Kidney tubule cell (primary cell): Measurements from ENCODE around the gene DPYD.

ENCODE experiments used
- DNase-seq: peaks from one replicate; pipeline ENCODE4 v3.0.0-alpha.2; 2018; ENCODE audit warnings: low spot score

DPYD gene

DNA sequence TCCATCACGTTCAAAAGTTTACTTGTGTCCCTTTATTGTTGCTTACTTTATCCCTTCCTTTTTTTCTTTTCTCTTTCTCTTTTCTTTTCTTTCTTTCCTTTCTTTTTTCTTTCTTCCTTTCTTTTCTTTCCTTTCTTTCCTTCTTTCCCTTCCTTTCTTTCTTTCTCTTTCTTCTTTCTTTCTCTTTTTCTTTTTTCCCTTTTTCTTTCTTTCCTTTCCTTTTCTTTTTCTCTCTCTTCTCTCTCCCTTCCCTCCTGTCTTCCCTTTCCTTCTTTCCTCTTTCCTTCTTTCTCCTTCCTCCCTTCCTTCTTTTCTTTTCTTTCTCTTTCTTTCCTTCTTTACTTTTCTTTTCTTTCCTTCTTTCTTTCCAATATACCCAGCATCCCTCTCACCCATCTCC lies 391.2 kb downstream of the DPYD start:
- no peak for DNase-seq

DNA sequence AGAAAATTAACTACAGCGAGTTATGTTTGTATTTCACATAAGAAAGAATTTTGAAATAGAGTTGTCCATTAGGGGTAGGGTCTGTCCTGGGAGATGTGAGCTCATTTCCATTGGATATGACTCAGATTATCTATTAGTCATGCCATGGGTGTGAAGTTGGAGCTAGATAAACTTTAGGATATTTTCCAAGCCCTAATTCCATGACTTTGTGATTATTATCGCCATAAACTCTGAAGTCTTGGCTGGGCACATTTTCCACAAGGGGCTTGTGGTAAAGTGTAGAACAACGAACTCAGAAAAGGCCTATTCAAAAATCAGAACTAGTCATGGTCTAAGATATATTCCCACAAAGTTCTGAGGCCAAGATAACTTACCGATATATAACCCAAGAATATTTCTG lies 396.6 kb downstream of the DPYD start:
- no peak for DNase-seq

DNA sequence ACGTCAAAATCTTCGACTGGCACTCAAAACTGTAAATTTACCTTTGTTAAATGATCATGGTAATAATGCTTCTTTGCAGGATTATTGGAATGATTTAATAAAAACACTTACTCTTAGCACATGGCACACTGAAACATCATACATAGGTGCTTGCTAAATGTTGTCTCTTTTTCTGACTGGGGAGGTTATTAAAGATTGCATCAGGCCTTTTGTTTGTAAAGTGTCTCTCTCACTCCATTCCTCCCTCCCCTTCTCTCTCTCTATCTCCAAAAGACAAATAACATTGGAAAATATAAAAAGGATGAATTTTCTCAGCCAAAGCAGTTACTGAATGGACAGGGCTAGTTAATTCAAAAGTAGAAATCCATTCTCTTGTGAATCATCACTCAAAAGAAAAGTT lies 404.2 kb downstream of the DPYD start:
- no peak for DNase-seq

DNA sequence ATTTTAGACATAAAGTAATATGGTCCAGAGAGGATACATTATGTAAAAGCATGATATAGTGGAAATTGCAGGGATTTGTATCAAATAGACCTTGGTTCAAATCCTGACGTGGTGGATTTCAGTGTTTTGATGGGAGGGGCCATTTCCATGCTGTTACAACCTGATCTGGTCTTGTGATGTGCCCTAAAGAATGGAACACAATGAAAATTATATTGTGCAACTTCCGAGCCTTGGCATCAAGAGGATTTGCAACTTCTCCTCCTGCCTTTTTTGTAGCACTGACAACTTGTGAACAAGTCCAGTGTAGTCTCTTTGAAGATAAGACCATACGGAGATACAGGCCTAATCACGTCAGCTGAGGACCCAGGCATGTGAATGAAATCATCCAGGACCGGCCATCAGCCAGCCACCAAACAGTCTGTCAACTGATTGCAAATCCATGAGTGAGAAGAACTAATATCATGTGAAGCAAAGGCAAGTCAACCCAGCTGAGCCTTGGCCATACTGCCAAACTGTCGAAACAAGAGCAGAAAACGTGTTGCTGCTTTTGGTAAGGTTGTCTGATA lies 412.1 kb downstream of the DPYD start:
- no peak for DNase-seq

DNA sequence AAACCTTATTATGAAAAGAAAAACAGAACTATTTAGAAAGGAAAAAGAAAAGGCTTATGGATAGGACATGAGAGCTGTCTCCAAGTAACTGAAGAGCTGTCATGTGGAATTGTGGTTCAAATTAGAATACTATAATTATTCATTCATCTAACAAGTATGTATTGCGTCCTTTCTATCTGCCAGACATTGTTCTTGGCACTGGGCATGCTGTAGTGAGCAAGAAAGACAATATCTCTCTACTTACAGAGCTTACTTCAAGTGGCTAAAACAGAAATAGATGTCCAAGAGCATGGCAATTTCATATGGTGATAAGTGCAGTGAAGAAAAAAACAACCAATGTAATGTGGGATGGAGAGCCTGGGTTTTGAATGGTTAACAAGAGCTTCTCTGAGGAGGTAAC lies 413.0 kb downstream of the DPYD start:
- DNase-seq, result no peak

DNA sequence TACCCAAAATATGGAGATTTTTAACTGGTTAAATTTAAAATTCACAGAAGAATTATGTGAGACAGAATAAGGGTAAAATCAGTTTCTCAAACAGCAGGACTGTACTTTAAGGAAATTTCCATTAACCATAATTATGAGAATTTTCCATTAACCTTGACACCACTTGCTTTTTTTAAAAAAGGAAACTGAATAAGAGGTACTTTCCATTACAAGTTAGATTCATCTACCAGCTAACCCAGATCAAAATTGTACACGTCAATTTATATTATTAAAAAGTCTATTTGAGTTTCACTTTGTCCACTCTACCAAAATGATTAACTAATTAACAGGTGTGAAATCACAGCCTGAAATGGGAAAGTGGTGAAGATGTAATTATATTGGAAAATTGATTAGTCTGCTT lies 414.5 kb downstream of the DPYD start:
- no peak for DNase-seq

DNA sequence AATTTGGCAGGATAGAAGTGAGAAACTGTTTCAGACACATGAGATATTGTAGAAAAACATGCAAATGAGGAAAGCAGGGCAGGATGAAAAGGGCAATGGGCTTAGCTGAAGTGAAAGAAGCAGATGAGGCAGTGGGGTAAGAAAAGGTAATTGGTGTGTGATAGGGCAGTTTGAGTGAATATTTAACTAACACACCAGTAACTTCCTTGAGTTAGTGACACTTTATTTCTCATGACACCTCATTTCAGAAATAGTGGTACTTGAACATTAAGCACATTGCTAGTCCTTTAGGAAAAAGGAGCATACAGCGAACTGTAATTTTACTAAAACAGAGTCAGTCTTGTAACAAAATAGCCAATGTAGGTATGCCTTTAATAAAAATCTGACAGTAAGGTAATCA lies 415.0 kb downstream of the DPYD start:
- peak; percentile 25 for DNase-seq

DNA sequence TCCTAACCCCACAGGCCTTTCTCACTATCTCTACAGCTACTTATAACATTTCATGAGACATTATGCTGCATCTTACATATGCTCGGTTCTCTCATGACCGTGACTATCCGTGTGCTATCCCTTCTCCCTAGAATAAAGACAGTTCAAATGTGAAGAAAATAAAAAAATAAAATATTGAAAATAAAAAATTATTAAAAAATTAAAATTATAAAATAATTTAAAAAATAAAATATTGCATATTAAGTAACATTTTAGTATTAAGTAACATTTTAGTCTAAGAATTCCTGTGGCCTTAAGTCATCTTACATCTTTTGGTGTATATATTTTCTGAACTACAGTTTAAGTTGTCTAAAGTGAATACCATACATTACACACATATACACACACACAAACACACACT lies 415.5 kb downstream of the DPYD start:
- DNase-seq, result no peak

DNA sequence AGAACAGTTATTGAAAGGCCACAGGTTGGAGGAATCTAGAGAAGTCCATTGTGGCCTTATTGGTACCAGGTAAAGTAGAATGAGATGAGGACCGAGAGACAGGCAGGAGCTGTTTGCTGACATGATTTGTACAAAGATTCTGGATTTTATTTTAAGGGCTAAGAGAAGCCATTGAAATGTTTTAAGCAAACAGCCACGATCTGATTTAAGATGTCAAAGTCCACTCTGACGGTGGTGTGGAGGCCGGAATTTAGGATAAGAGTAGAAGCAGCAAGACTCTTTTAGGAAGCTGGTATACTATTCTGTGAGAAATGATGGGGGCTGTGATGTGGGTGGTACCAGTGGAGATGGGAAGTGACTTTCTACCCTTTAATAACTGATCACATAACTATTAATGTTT lies 418.5 kb downstream of the DPYD start:
- DNase-seq, result no peak

DNA sequence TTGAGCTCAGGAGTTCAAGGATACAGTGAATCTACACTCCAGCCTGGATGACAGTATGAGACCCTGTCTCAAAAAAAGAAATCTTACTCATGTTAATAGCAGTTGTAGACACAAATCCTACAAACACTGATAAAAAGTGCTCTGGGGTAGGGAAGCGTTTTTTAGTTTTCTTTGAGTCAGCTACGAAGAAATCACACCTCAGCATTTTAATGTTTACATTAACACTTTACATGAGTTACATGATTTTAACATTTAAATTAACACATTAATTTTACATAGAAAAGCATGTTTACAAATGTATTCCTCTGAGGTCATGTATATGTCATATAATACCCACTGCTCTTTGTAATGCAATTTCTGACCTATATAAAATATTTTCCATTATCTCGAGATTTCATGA lies 419.2 kb downstream of the DPYD start:
- DNase-seq, result no peak

DNA sequence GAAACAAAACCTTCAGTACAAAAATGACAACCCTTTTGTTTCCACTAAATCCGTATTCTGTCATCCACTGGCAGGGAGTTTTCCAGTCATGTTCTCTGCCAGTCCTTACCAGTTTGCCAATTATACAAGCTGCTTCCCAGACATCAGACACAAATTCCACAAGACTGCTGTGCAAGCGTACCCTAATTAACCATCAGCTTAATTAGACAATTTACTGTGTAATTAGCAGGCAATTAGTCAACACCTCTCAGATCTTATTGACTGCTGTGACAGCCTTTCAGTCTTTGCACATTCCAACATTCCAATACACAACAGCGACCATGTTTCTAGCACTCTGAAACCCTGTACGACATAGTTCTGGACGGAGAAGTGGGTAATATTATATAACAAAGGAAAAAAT lies 420.1 kb downstream of the DPYD start:
- no peak for DNase-seq

DNA sequence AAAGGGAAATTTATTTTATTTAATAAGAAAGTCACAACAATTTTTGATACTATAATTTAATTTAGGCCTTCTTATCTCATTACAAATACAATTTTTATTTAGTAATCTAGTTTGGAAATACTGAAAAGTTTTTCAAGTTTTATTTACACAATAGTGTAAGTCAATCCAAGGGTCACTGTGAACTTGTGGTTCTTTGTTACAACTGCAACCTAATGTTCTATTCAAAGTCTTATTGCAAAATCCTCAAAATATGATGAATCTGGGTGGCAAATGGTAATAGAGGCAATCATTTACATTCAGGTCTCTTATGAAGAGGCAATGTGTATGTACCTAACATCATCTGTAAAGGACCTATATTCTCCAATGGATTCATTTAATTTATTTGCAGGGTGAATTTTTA lies 421.2 kb downstream of the DPYD start:
- DNase-seq, result no peak

DNA sequence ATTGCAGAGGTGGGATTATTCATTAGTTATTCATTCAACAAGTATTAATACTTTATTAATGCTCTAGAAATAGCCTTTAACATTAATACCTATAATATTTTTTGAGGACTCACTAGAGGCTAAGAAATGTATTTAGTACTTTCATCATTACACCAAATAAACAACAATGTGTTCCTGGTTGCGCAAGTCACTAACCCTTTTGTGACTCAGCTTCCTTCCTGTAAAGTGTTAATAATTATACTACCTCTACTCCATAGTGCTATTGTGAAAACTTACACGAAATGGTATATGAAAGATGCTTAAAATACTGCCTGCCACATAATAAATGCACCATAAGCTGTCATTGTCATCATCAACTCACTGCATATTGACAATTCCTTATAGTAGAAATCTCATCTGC lies 431.0 kb downstream of the DPYD start:
- DNase-seq, result peak; percentile 57

DNA sequence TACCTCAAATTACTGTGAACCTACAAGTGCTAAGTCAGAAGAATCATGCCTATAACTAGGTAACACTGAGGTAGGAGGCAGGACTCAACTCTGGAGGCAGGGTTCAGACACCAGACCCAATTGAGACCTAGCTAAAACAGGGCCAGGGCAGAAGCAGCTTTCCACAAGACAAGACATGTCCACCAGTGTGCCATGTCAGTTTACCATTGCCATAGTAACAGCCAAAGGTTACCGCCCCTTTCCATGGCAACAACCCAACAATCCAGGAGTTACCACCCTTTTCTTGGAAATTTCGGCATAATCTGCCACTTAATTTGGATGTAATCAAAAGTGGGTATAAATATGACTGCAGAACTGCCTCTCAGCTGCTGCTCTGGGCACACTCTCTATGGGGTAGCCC lies 432.3 kb downstream of the DPYD start:
- peak; percentile 2 for DNase-seq

DNA sequence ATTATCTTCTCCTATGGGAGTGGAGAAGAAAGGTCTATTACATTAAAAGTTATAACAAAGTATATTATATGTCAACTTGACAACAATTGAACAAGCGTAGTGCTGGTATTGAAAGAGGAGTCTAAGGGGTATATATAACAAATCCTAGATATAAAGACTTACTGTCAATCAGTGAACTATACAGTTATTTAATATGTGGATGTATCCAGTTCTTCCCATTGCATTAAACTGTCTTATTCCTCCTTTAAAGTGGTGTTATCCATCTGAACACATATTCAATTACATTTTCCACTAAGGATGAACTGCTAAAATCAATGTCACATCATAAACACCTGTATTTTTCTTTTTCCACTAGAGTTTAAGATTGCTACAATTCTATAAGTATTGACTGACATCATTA lies 438.8 kb downstream of the DPYD start:
- DNase-seq, result no peak

DNA sequence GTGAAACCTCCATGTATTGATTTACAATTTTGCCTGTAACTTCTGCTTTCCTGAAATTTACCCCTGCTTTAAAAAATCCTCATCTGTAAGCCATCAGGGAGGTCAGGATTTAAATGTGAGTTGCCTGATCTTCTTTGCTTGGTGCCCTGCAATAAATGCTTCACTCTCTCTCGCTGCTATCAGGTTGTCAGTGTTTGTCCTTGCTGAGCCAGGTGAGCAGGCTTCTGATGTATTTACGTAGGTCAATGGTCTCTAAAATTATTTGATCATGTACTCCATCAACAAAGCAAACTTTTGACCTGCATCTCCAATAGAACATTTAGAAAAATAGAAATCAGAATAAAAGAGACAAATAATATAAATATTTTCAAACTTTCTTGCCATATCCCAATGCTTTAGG lies 453.4 kb downstream of the DPYD start:
- DNase-seq, result no peak

DNA sequence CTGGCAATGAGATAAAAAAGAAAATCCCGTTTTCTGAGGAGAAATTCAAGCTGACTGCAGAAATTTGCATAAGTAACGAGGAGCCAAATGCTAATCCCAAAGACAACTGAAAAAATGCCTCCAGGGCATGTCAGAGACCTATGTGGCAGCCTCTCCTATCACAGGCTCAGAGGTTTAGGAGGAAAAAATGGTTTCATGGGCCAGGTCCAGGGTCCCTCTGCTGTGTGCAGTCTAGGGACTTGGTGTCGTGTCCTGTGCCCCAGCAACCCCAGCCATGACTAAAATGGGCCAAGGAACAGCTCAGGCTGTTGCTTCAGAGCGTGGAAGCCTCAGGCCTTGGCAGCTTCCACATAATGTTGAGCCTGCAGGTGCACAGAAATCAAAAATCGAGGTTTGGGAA lies 456.5 kb downstream of the DPYD start:
- DNase-seq, result no peak

DNA sequence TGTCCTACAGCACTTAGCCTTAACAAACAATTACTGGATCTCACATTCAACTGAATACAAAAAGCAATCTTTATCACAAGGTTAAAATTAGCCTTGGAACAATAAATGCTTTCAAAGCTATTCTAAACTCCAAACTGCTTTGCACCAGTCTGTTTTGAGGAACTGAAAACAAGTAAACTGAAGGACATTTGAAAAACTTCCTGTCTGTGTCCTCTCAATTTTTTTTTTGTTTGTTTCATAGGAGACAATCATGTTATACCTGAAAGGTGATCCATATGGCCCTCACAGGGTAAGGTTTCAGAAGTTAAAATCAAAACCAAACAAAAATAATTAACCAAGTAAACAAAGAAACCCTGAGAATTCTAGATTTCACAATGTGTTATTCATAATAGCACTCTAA lies 459.1 kb downstream of the DPYD start:
- no peak for DNase-seq

DNA sequence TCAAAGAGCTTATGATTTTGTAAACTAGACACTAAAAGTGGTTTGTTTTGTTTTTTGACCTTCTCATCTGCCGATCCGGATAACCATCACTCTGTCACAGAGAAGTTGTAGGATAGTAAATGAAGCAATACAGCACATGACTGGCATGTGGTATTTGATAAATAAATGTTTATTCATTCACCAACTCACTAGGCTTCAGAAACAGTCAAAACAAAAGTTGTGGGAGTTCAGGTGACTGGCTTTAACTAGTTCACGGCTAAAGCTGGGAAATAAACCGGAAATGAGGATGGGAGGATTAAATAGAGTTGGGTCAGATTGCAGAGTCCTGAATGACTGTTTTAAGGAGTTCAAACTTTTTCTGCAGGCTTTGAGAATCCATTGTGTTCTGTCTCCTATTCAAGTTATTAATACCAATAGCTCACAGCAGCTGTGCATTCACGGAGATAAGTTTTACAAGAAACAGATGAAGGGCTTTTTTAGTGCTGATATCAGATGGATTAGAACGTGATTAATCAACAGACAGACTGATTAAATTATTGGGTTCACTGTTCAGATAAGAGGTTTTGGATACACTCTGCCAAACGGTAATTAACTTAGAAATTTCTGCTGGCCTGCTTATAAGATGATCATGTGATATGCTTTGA lies 463.3 kb downstream of the DPYD start:
- DNase-seq, result no peak

DNA sequence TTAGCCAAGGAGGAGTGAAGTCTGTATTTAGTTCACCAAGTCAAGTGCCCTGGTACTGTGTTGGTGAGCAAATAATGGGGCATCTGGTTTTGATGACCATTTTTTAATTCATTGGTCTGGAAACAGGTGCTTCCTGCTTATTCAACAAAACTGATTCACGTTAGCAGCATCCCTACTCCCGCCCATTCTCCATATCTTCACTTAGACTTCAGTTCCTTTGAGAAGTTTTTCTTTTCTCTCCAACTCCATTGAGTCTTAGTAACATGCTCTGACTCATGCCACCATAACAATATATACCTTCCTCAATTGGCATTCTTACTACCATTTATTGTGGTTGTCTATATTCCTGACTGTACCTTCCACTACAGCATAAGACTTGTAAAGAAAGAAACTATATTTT lies 468.9 kb downstream of the DPYD start:
- DNase-seq, result no peak

DNA sequence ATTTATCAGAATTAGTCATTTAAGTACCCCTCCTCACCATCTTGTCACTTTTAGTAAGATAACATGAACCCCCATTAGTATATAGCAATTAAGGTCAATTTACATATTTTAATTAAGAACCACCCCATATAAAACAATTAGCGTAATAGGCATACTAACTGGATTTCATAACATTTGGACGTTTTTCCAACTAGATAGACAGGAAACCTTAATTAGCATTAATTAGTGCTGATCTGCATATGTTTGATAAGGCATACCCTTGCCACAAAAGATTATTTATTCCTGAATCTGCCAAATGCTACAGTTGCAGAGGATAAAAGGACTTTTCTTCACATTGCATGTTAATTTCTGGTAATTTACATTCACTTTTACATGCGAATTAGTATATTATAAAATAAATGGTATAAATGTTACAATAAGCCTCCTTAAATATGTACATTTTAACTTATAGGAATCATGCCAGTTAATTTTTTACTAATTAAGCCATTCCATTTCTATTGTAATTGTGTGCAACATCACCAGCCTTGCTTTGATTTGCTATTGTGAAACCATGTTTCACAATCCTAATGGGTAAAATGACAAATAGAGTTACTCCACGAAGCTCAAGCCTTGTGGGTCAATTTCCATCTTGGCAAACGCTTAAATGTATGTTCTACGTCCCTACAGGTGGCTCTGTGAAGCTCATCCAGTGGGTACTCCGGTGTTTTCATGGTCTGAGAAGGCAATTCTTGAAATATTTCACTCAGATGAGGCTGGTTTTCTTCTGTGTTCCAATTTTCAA lies 469.6 kb downstream of the DPYD start:
- no peak for DNase-seq

DNA sequence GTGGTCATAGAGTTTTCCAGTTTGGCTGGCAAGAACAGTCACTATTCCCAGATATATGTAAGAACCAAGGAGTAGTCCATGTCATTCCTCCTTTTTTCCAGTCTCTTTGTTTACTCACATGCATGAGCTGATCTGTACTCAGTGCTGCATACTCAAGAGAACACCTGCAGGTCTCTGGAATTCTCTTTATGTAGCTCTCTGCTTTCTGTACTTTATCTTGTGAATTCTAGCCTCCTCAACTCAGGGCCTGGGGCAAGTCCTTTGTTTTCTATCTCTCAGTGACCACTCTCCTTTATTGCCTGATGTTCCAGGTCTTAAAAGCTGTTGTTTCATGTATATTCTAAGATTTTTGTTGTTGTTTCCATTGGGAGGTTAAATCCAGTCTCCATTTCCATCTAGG lies 478.9 kb downstream of the DPYD start:
- no peak for DNase-seq

DNA sequence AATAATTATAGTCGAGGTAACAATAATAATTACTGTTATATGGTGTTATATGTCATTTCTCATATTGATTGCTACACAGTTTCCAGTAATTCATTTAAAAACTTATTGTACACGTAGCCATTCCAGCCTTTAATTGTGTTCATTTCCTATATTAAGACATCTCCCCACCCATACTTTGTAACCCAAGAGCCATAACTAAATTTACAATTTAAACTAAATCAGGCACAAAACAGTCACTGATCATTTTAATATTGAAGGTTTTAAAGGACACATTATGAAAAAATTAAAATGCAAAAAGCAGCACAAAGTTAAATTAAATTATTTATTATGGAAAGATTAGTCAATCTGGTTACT lies 487.0 kb downstream of the DPYD start:
- DNase-seq, result no peak
